ENCODE measurements around the gene KIAA1671.

KIAA1671 gene

GRCh38 chr22:25060522-25061071 lies 108.1 kb downstream of the KIAA1671 start:
- H3K27me3 ChIP-seq (replicated peaks in 2 of 5; ENCODE audit: control insufficient read depth in 4 of 5, insufficient read depth in 5 of 5, low read length in 4 of 5), result no peaks in the 10 kb centered on the region
- peaks cover 0 to 15% (median 13%) of the 10 kb centered on the region in 4 experiments for H3K4me1 ChIP-seq (ENCODE audit: control extremely low read depth in 1 of 4, control insufficient read depth in 4 of 4, insufficient read depth in 4 of 4, low read length in 3 of 4)
- 84% methylated on average over 8 of the region's 10 CpGs for WGBS (ENCODE audit: insufficient coverage)
- POLR2A ChIA-PET, result no interaction called here
- no peak overlapping the region for H3K4me3 ChIP-seq (ENCODE audit: control insufficient read depth in 1 of 7, extremely low read depth in 1 of 7, insufficient read depth in 4 of 7, low read depth in 2 of 7, low read length in 6 of 7)
- DNase-seq, result no peak
- no peak overlapping the region for H3K27ac ChIP-seq (ENCODE audit: insufficient read depth in 1 of 2, low read depth in 1 of 2, low read length in 2 of 2, poor library complexity in 1 of 2, severe bottlenecking in 2 of 2)
- no peaks in the 10 kb centered on the region for H3K36me3 ChIP-seq (ENCODE audit: control insufficient read depth in 4 of 4, insufficient read depth in 4 of 4, low read length in 3 of 4)
- no peaks in the 10 kb centered on the region for H3K9me3 ChIP-seq (ENCODE audit: control extremely low read depth in 1 of 5, control insufficient read depth in 4 of 5, insufficient read depth in 2 of 5, low read depth in 1 of 5, low read length in 4 of 5)
- CTCF ChIA-PET, result interaction anchor here (1.0 to 1.8 kb wide), 2 partner anchors 10 to 48 kb away, joined by 3 to 7 read pairs; no protein-coding TSS in a partner anchor

DNA sequence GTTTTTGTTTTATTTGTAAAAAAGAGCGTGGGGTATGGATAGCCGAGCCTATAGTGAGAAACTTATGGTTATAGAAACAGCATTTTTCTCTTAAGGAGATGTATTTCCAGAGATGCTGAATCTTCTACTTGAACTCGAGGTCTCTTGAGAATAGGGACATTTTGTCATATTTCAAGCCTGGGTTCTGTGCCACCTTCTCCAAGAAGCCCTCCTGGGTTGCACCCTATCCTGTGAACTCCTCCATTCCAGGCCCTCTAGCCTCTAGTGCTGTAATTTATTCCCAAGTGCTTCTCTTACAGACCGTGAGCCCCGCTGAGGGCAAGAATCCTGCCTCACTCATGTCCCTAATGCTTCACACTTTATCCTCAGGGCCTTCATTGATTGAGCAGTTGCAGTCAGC lies 108.6 kb downstream of the KIAA1671 start:
- Histone ChIP-seq H3K27ac (ENCODE audit: insufficient read depth in 1 of 2, low read depth in 1 of 2, low read length in 2 of 2, poor library complexity in 1 of 2, severe bottlenecking in 2 of 2) (no peak overlapping the region), H3K9me3 (ENCODE audit: control extremely low read depth in 1 of 5, control insufficient read depth in 4 of 5, insufficient read depth in 2 of 5, low read depth in 1 of 5, low read length in 4 of 5) (no peaks in the 10 kb centered on the region), H3K36me3 (ENCODE audit: control insufficient read depth in 4 of 4, insufficient read depth in 4 of 4, low read length in 3 of 4) (no peaks in the 10 kb centered on the region), H3K4me3 (ENCODE audit: control insufficient read depth in 1 of 7, extremely low read depth in 1 of 7, insufficient read depth in 4 of 7, low read depth in 2 of 7, low read length in 6 of 7) (no peak overlapping the region), H3K27me3 (replicated peaks in 2 of 5; ENCODE audit: control insufficient read depth in 4 of 5, insufficient read depth in 5 of 5, low read length in 4 of 5) (no peaks in the 10 kb centered on the region), H3K4me1 (ENCODE audit: control extremely low read depth in 1 of 4, control insufficient read depth in 4 of 4, insufficient read depth in 4 of 4, low read length in 3 of 4) (peaks cover 0 to 15% (median 13%) of the 10 kb centered on the region in 4 experiments)
- DNase-seq, result no peak
- WGBS (ENCODE audit: insufficient coverage), result 100% methylated on average over 5 of the region's 5 CpGs
- CTCF ChIA-PET, result no interaction called here
- POLR2A ChIA-PET, result interaction anchor here (1.0 kb wide), 1 partner anchor 42 kb away, joined by 3 read pairs; no protein-coding TSS in a partner anchor

DNA sequence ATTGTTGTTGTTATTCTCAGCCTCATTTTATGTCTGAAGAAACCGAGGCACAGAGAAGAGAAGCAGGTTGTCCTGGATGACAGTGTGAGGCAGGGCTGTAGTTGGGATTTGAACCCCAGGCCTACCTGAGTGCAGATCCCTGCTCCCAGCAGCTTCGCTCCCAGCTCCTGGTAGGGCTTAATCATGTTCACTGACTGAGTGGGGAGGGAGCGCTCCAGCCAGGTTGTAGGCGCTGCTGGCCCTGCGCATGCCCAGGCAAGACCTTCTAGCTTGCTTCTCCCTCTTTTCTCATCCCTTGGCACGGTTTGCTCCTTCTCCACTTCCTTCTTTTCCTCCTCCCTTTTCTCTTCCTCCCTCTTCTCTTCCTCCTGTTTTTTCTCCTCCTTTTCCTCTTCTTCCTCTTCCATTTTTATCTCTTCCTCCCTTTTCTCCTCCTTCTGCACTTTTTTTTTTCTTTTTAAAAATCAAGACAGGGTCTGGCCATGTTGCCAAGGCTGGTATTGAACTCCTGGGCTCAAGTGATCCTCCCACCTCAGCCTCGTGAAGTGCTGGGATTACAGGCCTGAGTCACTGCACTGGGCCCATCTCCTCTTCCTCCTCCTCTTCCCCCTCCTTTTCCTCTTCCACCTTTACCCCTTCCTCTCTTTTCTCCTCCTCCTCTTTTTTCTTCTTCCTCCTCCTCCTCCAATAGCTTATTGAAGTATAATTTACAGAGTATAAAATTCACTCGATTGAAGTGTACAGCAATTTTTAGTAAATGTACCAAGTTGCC lies 109.3 kb downstream of the KIAA1671 start:
- H3K27me3 ChIP-seq (replicated peaks in 2 of 5; ENCODE audit: control insufficient read depth in 4 of 5, insufficient read depth in 5 of 5, low read length in 4 of 5), result no peaks in the 10 kb centered on the region
- no peaks in the 10 kb centered on the region for H3K36me3 ChIP-seq (ENCODE audit: control insufficient read depth in 4 of 4, insufficient read depth in 4 of 4, low read length in 3 of 4)
- no peak for DNase-seq
- no peak overlapping the region for H3K27ac ChIP-seq (ENCODE audit: insufficient read depth in 1 of 2, low read depth in 1 of 2, low read length in 2 of 2, poor library complexity in 1 of 2, severe bottlenecking in 2 of 2)
- no peaks in the 10 kb centered on the region for H3K9me3 ChIP-seq (ENCODE audit: control extremely low read depth in 1 of 5, control insufficient read depth in 4 of 5, insufficient read depth in 2 of 5, low read depth in 1 of 5, low read length in 4 of 5)
- peak overlapping the region in 1 of 7 experiments; percentile 40 for H3K4me3 ChIP-seq (ENCODE audit: control insufficient read depth in 1 of 7, extremely low read depth in 1 of 7, insufficient read depth in 4 of 7, low read depth in 2 of 7, low read length in 6 of 7)
- ChIA-PET POLR2A (interaction anchor here (0.6 to 1.0 kb wide), 2 partner anchors 10 to 42 kb away, joined by 3 read pairs; no protein-coding TSS in a partner anchor), CTCF (no interaction called here)
- WGBS (ENCODE audit: insufficient coverage), result 79% methylated on average over 7 of the region's 8 CpGs
- peaks cover 0 to 15% (median 13%) of the 10 kb centered on the region in 4 experiments for H3K4me1 ChIP-seq (ENCODE audit: control extremely low read depth in 1 of 4, control insufficient read depth in 4 of 4, insufficient read depth in 4 of 4, low read length in 3 of 4)

- no peak overlapping the region for H3K27ac ChIP-seq (ENCODE audit: insufficient read depth in 1 of 2, low read depth in 1 of 2, low read length in 2 of 2, poor library complexity in 1 of 2, severe bottlenecking in 2 of 2)
- H3K9me3 ChIP-seq (ENCODE audit: control extremely low read depth in 1 of 5, control insufficient read depth in 4 of 5, insufficient read depth in 2 of 5, low read depth in 1 of 5, low read length in 4 of 5), result no peaks in the 10 kb centered on the region
- no peaks in the 10 kb centered on the region for H3K36me3 ChIP-seq (ENCODE audit: control insufficient read depth in 4 of 4, insufficient read depth in 4 of 4, low read length in 3 of 4)
- ChIA-PET POLR2A (interaction anchor here (0.6 to 1.0 kb wide), 2 partner anchors 9 to 41 kb away, joined by 3 read pairs; no protein-coding TSS in a partner anchor), CTCF (no interaction called here)
- peaks cover 0 to 15% (median 14%) of the 10 kb centered on the region in 4 experiments for H3K4me1 ChIP-seq (ENCODE audit: control extremely low read depth in 1 of 4, control insufficient read depth in 4 of 4, insufficient read depth in 4 of 4, low read length in 3 of 4)
- no peaks in the 10 kb centered on the region for H3K27me3 ChIP-seq (replicated peaks in 2 of 5; ENCODE audit: control insufficient read depth in 4 of 5, insufficient read depth in 5 of 5, low read length in 4 of 5)
- H3K4me3 ChIP-seq (ENCODE audit: control insufficient read depth in 1 of 7, extremely low read depth in 1 of 7, insufficient read depth in 4 of 7, low read depth in 2 of 7, low read length in 6 of 7), result peak overlapping the region in 1 of 7 experiments; percentile 40
- DNase-seq, result peak; percentile 40 to 86 (median 70)
- WGBS (ENCODE audit: insufficient coverage), result 10% methylated on average over 9 of the region's 16 CpGs
Measured at GRCh38 chr22:25062386-25063085, 110.0 kb downstream of the KIAA1671 start.

GRCh38 chr22:25064894-25065560 lies 112.5 kb downstream of the KIAA1671 start:
- POLR2A ChIA-PET, result no interaction called here
- 95% methylated on average over 11 of the region's 16 CpGs for WGBS (ENCODE audit: insufficient coverage)

DNA sequence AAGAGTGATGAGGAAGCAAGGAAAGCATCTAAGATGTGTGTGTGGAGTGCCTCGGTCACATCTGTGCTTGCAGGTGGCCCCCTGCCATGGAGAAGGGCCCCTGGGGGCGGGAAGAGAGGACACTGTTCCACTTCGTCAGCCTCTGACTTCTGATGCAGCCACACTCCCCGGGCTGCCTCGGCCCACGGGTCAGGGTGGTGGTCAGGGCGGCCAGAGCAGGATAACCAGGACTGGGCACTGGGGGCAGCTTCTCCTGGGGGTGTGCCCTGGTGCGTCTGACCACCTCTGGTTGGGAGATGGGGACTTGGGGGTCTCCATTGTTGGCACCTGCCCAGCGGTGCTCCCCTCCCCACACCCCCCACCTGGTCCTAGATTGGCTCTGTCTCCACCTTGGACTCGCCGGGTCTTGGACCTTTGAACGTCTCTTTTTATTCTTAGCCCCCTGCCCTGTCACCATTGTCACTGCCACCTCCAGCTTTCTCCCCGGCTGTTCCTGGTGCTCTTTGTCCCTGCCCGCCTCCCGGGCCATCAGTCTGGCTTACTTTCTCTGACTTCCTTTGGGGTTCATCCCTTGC lies 114.4 kb downstream of the KIAA1671 start:
- Histone ChIP-seq H3K4me1 (ENCODE audit: control extremely low read depth in 1 of 4, control insufficient read depth in 4 of 4, insufficient read depth in 4 of 4, low read length in 3 of 4) (peaks cover 0 to 32% (median 23%) of the 10 kb centered on the region in 4 experiments), H3K4me3 (ENCODE audit: control insufficient read depth in 1 of 7, extremely low read depth in 1 of 7, insufficient read depth in 4 of 7, low read depth in 2 of 7, low read length in 6 of 7) (no peak overlapping the region), H3K9me3 (ENCODE audit: control extremely low read depth in 1 of 5, control insufficient read depth in 4 of 5, insufficient read depth in 2 of 5, low read depth in 1 of 5, low read length in 4 of 5) (no peaks in the 10 kb centered on the region), H3K27ac (ENCODE audit: insufficient read depth in 1 of 2, low read depth in 1 of 2, low read length in 2 of 2, poor library complexity in 1 of 2, severe bottlenecking in 2 of 2) (no peak overlapping the region), H3K36me3 (ENCODE audit: control insufficient read depth in 4 of 4, insufficient read depth in 4 of 4, low read length in 3 of 4) (no peaks in the 10 kb centered on the region), H3K27me3 (replicated peaks in 2 of 5; ENCODE audit: control insufficient read depth in 4 of 5, insufficient read depth in 5 of 5, low read length in 4 of 5) (peaks cover 0 to 12% (median 2%) of the 10 kb centered on the region in 5 experiments)
- CTCF ChIA-PET, result interaction anchor here (0.6 to 1.6 kb wide), 2 partner anchors 10 to 86 kb away, joined by 3 read pairs; no protein-coding TSS in a partner anchor
- POLR2A ChIA-PET, result no interaction called here
- WGBS (ENCODE audit: insufficient coverage), result 98% methylated on average over 13 of the region's 15 CpGs
- no peak for DNase-seq

More at GRCh38 chr22:25064894-25065560, 112.5 kb downstream of the KIAA1671 start:
- H3K9me3 ChIP-seq (ENCODE audit: control extremely low read depth in 1 of 5, control insufficient read depth in 4 of 5, insufficient read depth in 2 of 5, low read depth in 1 of 5, low read length in 4 of 5), result no peaks in the 10 kb centered on the region
- DNase-seq, result no peak
- H3K27me3 ChIP-seq (replicated peaks in 2 of 5; ENCODE audit: control insufficient read depth in 4 of 5, insufficient read depth in 5 of 5, low read length in 4 of 5), result peaks cover 0 to 9% (median 2%) of the 10 kb centered on the region in 5 experiments
- no peaks in the 10 kb centered on the region for H3K36me3 ChIP-seq (ENCODE audit: control insufficient read depth in 4 of 4, insufficient read depth in 4 of 4, low read length in 3 of 4)
- peaks cover 0 to 30% (median 23%) of the 10 kb centered on the region in 4 experiments for H3K4me1 ChIP-seq (ENCODE audit: control extremely low read depth in 1 of 4, control insufficient read depth in 4 of 4, insufficient read depth in 4 of 4, low read length in 3 of 4)
- CTCF ChIA-PET, result no interaction called here
- H3K4me3 ChIP-seq (ENCODE audit: control insufficient read depth in 1 of 7, extremely low read depth in 1 of 7, insufficient read depth in 4 of 7, low read depth in 2 of 7, low read length in 6 of 7), result no peak overlapping the region
- H3K27ac ChIP-seq (ENCODE audit: insufficient read depth in 1 of 2, low read depth in 1 of 2, low read length in 2 of 2, poor library complexity in 1 of 2, severe bottlenecking in 2 of 2), result no peak overlapping the region

Data from common myeloid progenitor, CD34-positive (primary cell).